Stimulated activated CD8-positive, alpha-beta memory T cell treated with anti-CD3 and anti-CD28 coated beads, Interleukin-4, amount 100 ng/mL, for 4 hours (primary cell): ENCODE results near the gene RALB.
"Not testable (repeated sequence)": the region's sequence is repeated elsewhere in the genome, so short reads cannot be mapped to it uniquely, and the experiment has no call there.

Experiments used
- DNase-seq, 2 donors: peaks; one replicate each; pipeline ENCODE4 v3.0.0-alpha.2; 2020; ENCODE audit warnings: low read depth in 2 of 2, low spot score in 1 of 2

Gene RALB

GRCh38 chr2:120313695-120314615 is 61.3 kb downstream of the RALB start:
- no peak for DNase-seq

- DNase-seq, result no peak
These were observed 62.2 kb downstream of the RALB start for GRCh38 chr2:120314690-120315366.

DNA sequence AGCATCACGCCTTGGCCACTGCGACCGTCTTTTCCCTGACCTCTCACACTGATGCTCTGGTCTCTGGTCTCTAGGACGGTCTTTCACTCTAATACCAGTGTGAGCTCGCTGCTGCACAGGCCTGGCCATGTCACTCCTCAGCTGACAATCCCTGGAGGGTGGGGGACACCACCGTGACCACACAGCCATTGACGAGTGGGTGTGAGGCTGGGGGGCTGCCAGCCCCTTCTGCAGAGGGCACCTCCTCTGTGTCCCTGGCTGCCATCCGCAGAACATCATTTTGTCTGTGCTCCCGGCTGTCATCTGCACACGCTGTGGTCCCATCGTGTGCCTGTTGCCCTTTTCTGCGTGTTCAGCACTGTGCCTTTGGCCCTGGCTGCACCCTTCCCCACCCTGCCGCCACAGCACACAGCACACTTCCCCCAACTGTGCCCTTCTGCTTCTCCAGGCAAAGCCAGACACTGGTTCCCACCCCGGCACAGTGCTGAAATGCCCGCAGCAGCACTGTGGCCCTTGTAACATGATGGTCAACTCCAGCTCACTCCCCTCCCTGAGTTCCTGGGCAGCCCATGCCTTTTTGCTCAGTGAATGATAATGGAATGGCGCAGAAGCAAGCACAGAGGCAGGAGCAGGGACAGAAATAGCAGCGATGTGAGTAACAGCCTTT is 62.8 kb downstream of the RALB start:
- DNase-seq, result no peak

- DNase-seq, result no peak
These were observed 63.4 kb downstream of the RALB start for GRCh38 chr2:120316071-120316470.

DNA sequence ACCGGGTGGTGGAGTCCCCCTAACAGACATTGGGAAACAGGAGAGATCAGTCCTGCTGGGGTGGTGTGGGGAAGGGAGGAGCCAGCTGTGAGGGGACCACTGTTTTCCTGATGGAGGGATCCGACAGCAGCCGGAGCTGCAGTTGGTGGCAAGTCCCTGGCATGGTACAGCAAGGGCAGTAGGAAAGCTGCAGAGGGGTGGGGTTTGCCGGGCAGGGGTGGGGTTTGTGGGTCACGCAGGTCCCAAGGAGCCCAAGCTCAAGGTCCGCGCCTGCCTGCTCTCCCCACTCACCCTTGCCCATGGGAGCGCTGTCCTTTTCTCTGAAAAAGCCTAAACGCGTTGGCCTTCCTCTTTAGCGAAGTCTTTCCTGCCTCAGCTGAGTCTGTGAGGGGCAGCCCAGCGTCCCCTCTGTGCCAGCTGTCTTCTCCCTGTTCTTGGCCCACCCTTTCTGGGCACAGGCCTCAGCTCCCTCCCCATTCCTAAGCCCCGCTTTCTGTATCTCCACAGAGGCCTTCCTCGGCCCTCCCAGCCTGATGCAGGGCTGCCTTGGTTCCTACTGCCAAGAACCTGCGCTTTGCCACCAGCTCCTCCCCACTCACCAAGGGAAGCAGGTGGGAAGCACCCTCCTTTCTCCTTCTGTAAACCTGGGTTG is 64.0 kb downstream of the RALB start:
- no peak for DNase-seq

DNA sequence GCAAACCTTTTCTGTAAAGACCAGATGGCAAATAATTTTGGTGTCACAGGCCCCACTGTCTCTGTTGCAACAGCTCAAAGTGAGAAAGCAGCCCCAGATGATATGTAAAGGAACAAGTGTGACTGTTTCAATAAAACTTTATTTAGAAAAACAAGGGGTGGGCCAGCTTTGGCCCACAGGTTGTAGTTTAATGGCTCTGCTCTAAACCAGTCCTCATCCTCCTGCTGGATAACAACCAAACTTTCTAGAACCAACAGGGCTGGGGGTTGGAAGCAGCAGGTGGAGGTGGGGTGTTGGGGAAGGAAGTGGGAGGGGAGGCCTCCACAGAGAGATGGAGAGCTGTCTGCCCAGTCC is 64.5 kb downstream of the RALB start:
- no peak for DNase-seq

- no peak for DNase-seq
These were observed 65.3 kb downstream of the RALB start for GRCh38 chr2:120317916-120318315.

- no peak for DNase-seq
These were observed 66.0 kb downstream of the RALB start for GRCh38 chr2:120318626-120319025.

DNA sequence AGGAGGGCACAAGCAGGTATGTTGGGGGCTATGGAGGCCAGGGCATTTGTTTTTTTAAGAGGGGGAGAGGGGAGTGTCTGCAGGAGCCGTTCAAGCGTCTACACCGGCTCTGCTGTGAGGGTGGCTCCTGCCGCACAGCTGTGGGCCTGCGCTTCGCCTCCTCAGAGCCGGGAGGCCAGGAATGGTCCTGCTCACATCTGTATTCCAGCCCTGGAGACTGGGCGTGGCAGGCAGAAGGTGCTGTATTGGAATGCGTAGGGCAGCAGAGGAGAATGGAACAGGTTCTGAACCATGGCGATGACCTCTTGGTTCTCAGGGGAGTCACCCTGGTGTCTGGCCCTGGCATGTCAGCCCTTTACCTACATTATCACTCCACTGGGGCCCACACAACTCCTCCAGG is 66.5 kb downstream of the RALB start:
- DNase-seq, result no peak

DNA sequence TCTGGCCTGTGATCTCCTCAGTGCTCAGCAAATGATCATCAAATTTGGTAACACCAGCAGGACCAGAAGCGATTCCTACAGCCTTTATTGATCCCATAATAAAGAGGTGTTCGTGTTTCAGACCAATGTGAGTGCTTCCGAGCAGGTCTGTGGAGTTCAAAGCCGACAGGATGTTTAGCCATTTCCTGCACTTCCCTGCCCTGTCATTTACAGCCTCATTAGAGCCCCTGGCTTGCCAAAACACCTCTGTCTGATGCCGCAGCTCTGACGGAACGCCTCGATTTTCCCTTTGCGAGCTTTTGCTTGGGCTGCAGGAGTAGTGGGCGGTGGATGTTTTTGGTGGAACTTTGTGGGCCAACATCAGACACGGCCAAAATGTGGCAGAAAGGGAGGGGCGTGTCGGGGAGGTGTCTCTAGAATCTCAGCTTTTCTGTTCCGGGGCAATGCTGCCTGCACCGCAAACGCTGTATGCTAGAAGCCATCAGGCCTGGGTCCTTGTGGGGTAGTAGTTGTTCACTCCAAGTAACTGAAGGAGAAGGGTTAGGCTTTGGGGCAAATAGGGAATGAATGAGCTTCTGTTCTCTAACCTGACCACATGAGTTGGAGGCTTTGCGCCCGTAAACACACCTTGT is 67.2 kb downstream of the RALB start:
- DNase-seq, result no peak

DNA sequence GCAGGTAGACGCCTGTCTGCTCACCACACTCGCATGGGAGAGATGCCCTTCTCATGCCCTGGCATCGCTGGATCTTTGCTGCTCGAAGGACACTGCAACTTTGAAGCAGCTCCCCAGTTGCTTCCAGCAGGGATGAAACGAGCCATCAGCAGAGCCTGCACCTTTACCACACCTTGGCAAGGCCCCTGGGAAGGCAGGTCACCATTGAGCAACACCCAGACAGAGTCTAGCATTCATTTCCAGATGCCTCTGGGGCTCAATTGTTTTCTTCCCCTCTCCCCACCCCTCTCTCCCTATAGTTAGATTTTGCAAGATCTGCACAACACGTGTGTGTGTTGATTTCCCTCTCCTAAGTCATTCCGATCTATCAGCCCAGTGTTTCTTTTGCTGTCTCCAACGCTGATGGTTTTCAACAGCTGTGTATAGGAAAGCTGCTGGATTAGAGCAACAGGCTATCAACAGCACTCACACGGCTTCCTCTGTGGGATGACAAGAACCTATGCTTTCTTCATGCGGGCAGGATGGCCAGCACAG is 67.7 kb downstream of the RALB start:
- no peak for DNase-seq

DNA sequence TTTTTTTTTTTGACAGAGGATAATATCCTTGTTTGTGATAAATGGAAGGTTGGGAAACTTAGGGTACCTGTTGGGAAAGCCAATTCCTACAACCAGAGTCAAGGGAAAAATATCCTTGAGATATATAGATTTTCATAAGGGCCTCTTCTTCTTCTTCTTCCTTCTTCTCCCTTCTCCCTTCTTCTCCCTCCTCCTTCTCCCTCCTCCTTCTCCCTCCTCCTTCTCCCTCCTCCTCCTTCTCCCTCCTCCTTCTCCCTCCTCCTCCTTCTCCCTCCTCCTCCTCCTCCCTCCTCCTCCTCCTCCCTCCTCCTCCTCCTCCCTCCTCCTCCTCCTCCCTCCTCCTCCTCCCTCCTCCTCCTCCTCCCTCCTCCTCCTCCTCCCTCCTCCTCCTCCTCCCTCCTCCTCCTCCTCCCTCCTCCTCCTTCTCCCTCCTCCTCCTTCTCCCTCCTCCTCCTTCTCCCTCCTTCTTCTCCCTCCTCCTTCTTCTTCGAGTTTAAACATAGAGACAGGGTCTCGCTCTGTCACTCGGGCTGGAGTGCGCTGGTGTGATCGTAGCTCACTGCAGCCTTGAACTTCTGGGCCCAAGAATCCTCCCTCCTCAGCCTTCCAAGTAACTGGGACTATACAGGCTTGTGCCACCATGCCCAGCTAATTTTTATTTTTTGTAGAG is 68.4 kb downstream of the RALB start:
- not testable (repeated sequence) for DNase-seq

- no peak for DNase-seq
These were observed 69.2 kb downstream of the RALB start for GRCh38 chr2:120321721-120322284.

GRCh38 chr2:120322329-120322728 is 69.7 kb downstream of the RALB start:
- DNase-seq, result no peak

GRCh38 chr2:120323214-120323613 is 70.6 kb downstream of the RALB start:
- no peak for DNase-seq

- no peak for DNase-seq
These were observed 71.3 kb downstream of the RALB start for GRCh38 chr2:120323807-120324399.

DNA sequence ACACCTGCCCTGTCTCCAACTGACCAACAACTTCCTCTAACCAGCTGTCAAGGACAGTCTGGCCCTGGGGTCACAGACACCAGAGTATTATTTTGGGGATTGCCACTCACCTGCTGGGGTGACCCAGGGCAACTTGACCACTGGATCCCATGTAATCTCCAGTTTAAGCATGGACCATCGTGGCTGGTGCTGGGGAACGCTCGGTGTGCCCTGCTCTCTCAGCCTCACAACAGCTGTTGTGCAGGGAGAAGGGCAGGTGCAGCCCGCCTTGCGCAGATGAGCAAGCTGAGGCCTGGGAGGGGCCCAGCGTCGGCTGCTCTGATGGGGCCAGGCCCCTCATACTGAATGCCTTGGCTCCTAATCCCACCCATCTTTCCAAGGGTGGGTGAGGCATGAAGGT is 72.3 kb downstream of the RALB start:
- DNase-seq, result no peak

GRCh38 chr2:120326066-120326465 is 73.4 kb downstream of the RALB start:
- DNase-seq, result no peak
